Left lung (tissue), 10 donors: ENCODE measurements around the gene TMEM120A. TPM values are rescaled to one million over a fixed set of nuclear protein-coding genes. Genes with fewer than 3 reads are reported as not detected.

Source experiments
- ATAC-seq: fragments of 200-7000 bp; cut with Tn5 transposase; one replicate; pipeline ENCODE4 v1.9.1; 2020; ENCODE audit warnings: moderate library complexity
- DNase-seq, 4 donors: peaks; one replicate each; pipeline ENCODE4 v3.0.0-alpha.2; 2013 to 2020
- H3K27ac ChIP-seq, 2 donors: fragments of 200-600 bp; sonication (generic) in 1 of 2; one replicate each; pipeline versions ENCODE4 v1.5.0 to v1.8.0; 2020 to 2021
- H3K27me3 ChIP-seq, 2 donors: fragments of 200-600 bp; sonication (generic) in 1 of 2; one replicate each; pipeline versions ENCODE4 v1.5.0 to v1.8.0; 2020 to 2021
- H3K36me3 ChIP-seq, 2 donors: fragments of 200-600 bp; sonication (generic) in 1 of 2; one replicate each; pipeline versions ENCODE4 v1.5.0 to v1.8.0; 2020 to 2021
- H3K4me1 ChIP-seq, 2 donors: fragments of 200-600 bp; one replicate each; pipeline ENCODE4 v1.8.0; 2021
- H3K4me3 ChIP-seq, 2 donors: fragments of 200-600 bp; sonication (generic) in 1 of 2; one replicate each; pipeline versions ENCODE4 v1.5.0 to v1.8.0; 2020 to 2021; ENCODE audit warnings: mild to moderate bottlenecking in 1 of 2
- H3K9me3 ChIP-seq, 2 donors: fragments of 200-600 bp; sonication (generic) in 1 of 2; one replicate each; pipeline versions ENCODE4 v1.5.0 to v1.8.0; 2020 to 2021
- CTCF ChIP-seq, 2 donors: fragments of 200-600 bp; sonication (generic) in 1 of 2; IDR thresholded peaks; one replicate each; pipeline versions ENCODE4 v1.5.0 to v1.8.0; 2021; ENCODE audit warnings: antibody characterized with exemption in 2 of 2
- intact Hi-C, 2 donors: fragments of 100-400 bp; cut with DNase I; formaldehyde crosslinking; loops; one replicate each; pipeline versions ENCODE4 v1.11.2 to v1.14.2; 2022
- polyA plus RNA-seq, 6 donors: library from polyadenylated mRNA; unstranded; fragments of 120-200 nt; gene quantifications; one replicate each; pipeline ENCODE4 v1.2.1, GENCODE V29; 2013; ENCODE audit not compliant: insufficient read length in 6 of 6
- total RNA-seq, 2 donors: library from RNA; stranded (reverse); fragmentation: NEBNext Ultra II Directional; extraction: Animal tissue kit (Norgen Biotek cat#: 25700); gene quantifications; one replicate each; pipeline ENCODE4 v1.2.1, GENCODE V29; 2021
- donor health status: DM: no; HTN: yes; CAD: no.
- donor health status: DM: no; HTN: no; CAD: no.

TMEM120A gene
- total and polyA plus RNA-seq, 8 donors: 32.3 to 50.4 (median 38.4) TPM

GRCh38 chr7:75943864-75944263, 50.5 kb downstream of the TMEM120A start:
- peaks cover 0 to 10% of the 10 kb centered on the region in 2 donors for H3K36me3 ChIP-seq
- peak overlapping the region in 1 of 2 donors; percentile 92 for H3K27ac ChIP-seq
- H3K4me3 ChIP-seq: no peak overlapping the region
- intact Hi-C loops: no loop called here
- TF ChIP-seq CTCF (IDR thresholded peaks at IDR 0.05): no peak
- H3K4me1 ChIP-seq: peaks cover 8 to 54% of the 10 kb centered on the region in 2 donors
- ATAC-seq (peak; percentile 29), DNase-seq (peak in 2 of 4 donors; percentile 46 to 47)
- H3K9me3 ChIP-seq: no peaks in the 10 kb centered on the region
- no peaks in the 10 kb centered on the region for H3K27me3 ChIP-seq

GRCh38 chr7:75938921-75939320, 55.5 kb downstream of the TMEM120A start:
- intact Hi-C loops: no loop called here
- ATAC-seq (no peak), DNase-seq (no peak)
- no peak overlapping the region for H3K4me3 ChIP-seq
- no peaks in the 10 kb centered on the region for H3K27me3 ChIP-seq
- no peaks in the 10 kb centered on the region for H3K9me3 ChIP-seq
- no peak for TF ChIP-seq CTCF (IDR thresholded peaks at IDR 0.05)
- H3K4me1 ChIP-seq: peaks cover 0 to 43% of the 10 kb centered on the region in 2 donors
- H3K27ac ChIP-seq: no peak overlapping the region
- peaks cover 0 to 7% of the 10 kb centered on the region in 2 donors for H3K36me3 ChIP-seq

GRCh38 chr7:75937958-75938786, 56.2 kb downstream of the TMEM120A start:
- H3K27me3 ChIP-seq: no peaks in the 10 kb centered on the region
- DNase-seq: peak in 2 of 4 donors; percentile 81 to 85
- intact Hi-C loops: no loop called here
- no peak overlapping the region for H3K4me3 ChIP-seq
- peaks cover 0 to 44% of the 10 kb centered on the region in 2 donors for H3K4me1 ChIP-seq
- no peak for TF ChIP-seq CTCF (IDR thresholded peaks at IDR 0.05)
- peak overlapping the region in 1 of 2 donors; percentile 30 for H3K27ac ChIP-seq
- H3K36me3 ChIP-seq: peaks cover 0 to 7% of the 10 kb centered on the region in 2 donors
- no peaks in the 10 kb centered on the region for H3K9me3 ChIP-seq
- peak; percentile 68 for ATAC-seq

Other genes with a start within 250 kb of the TMEM120A start
- under 1 TPM in 1 of 2 donors, not detected in 1; 0.58 TPM for gene CCL26, start 222.4 kb downstream of the TMEM120A start, total RNA-seq
- under 1 TPM in 4 of 6 donors, not detected in 2; 0.25 to 0.43 (median 0.34) TPM for gene CCL26, start 222.4 kb downstream of the TMEM120A start, polyA plus RNA-seq
- gene CCL24, start 180.8 kb downstream of the TMEM120A start, total RNA-seq: 1 to 10 TPM; 1.7 to 3.3 TPM
- 1 to 10 TPM in 1 of 6 donors, under 1 TPM in 2, not detected in 3; 0.38 to 1.2 (median 0.54) TPM for gene CCL24, start 180.8 kb downstream of the TMEM120A start, polyA plus RNA-seq
- 10 to 100 TPM; 62.4 to 69.0 TPM for gene RHBDD2, start 115.6 kb downstream of the TMEM120A start, total RNA-seq
- 10 to 100 TPM; 38.4 to 58.7 (median 44.0) TPM for gene RHBDD2, start 115.6 kb downstream of the TMEM120A start, polyA plus RNA-seq
- 100 to 1,000 TPM; 206 to 210 TPM for gene POR, start 79.4 kb downstream of the TMEM120A start, total RNA-seq
- gene POR, start 79.4 kb downstream of the TMEM120A start, polyA plus RNA-seq: 10 to 100 TPM; 41.4 to 61.2 (median 51.4) TPM
- 10 to 100 TPM; 32.4 to 39.7 TPM for gene STYXL1, start 53.4 kb upstream of the TMEM120A start, total RNA-seq
- 10 to 100 TPM; 33.3 to 49.5 (median 37.7) TPM for gene STYXL1, start 53.4 kb upstream of the TMEM120A start, polyA plus RNA-seq
- 100 to 1,000 TPM; 153 to 166 TPM for gene MDH2, start 53.5 kb upstream of the TMEM120A start, total RNA-seq
- gene MDH2, start 53.5 kb upstream of the TMEM120A start, polyA plus RNA-seq: 100 to 1,000 TPM; 138 to 180 (median 155) TPM
- gene SRRM3, start 207.3 kb upstream of the TMEM120A start, total RNA-seq: 1 to 10 TPM in 1 of 2 donors, under 1 TPM in 1; 0.94 to 2.0 TPM
- gene SRRM3, start 207.3 kb upstream of the TMEM120A start, polyA plus RNA-seq: under 1 TPM; 0.27 to 0.71 (median 0.57) TPM